Daoy (cell line): ENCODE data around the gene GOLIM4. TPM values are rescaled to one million over a fixed set of nuclear protein-coding genes. Genes with fewer than 3 reads are reported as not detected.
A peak's percentile ranks its signal among the peaks of the same experiment; 100 is the strongest.

Experiments used
- DNase-seq: peaks from one replicate; pipeline ENCODE4 v3.0.0-alpha.2; 2015; ENCODE audit warnings: low read depth
- total RNA-seq: library from RNA; depleted of rRNA; stranded (reverse); fragments of >200 nt; shearing (Covaris generic); gene quantifications from 2 replicates; pipeline ENCODE4 v1.2.3, GENCODE V29; 2014

The GOLIM4 gene
- total RNA-seq, 1 experiment from 2014 or later, result 40.1 TPM

DNA sequence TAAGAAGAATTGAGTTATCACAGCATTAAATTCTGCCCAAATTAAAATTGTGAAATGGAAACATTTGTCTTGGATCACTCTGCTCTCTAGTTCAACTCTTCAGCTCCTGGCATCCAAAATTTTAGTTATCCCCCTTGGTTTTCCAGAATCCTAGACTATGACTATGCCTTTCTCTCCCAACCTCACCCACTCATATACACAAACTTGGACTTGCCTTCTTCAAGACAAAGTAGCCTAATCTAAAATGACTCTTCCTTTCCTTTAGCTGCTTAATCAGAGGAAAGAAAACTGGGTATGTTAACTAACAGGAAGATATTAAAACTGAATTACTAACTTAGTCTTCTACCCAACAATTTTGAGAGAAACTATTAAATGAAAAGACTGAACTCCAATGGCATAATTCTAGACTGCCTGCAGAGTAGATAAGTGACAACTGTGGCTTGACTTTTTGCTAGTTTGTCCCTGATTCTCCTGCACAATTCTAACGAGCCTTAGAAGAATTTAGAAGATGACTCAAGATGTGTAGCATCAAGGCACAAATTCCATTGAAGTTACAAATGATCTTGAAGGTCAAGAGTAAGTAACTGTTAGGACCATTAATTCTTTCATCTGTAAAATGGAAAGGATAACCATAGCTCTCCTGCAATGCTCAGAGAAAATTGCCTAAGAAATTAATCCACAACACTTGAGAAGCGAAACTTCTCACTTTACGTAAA, 5.2 kb upstream of the GOLIM4 start:
- DNase-seq, result no peak

GRCh38 chr3:168097381-168097780, 1.7 kb upstream of the GOLIM4 start:
- no peak for DNase-seq

- peak; percentile 92 for DNase-seq
Measured at GRCh38 chr3:168096210-168096652, 507 bp upstream of the GOLIM4 start.

DNA sequence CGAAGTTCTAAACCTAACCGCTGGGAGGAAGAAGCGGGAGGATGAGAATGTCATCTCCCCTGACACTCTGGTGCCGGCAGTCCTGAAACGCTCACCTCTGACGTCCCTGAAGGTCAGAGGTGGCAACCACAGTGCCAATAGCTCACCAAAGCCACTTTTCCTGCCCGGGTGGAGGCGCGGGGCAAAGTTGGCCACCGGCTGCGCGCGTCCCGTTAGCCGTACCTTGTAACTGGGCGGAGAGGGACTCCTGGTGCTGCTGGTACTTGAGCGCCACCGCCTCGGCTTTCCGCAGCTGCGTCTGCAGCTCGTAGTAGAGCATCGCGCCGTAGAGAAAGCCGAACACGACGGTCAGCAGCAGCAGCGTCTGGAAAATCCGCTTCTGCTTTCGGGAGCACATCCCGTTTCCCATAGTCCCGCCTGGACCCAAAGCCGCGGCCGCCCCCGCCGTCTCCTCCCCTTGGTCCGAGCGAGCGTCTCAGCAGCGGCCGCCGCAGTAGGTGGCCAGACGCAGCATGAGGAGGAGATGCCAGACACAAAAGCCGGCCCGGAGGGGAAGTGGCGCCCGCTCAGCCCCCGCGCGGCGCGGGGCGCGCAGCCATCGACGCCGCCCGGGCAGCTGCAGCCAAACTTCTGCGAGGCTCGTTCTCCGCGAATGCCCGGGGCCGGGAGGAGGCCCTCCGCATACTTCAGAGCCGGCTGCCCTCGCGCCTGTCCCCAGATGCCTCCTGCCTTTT, 680 bp downstream of the GOLIM4 start:
- peak; percentile 80 for DNase-seq

DNA sequence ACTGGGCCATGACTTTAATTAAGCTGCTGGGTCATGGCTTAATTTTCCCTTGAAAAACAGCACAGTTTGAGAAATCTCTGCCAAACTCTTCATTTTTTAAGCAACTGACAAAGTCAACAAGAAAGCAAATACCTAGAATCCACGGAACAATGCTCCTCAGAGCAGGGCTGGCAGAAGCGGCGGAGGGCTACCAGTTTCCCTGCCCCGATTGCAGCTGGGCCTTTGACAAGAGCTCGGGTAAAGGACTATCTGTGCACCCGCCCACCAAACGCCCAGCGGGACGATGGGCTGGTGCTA, 1.2 kb downstream of the GOLIM4 start:
- no peak for DNase-seq

DNA sequence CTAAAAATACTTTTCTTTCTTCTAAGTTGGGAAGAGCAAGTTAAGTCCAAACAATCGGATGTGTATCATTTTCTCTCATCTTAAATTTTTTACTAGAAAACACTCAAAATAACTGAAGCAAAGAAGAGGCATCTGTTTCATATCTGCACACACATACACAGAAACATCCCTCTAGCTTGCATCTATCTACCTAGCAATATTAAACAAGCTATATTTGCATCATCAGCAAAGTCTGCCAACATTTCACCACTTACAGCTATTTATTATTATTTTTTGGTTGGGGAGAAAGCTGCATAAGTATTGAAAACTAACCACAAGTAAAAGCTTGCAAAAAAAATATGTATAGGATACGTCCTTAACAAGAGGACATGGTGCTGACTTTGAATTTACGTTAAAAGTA, 1.9 kb downstream of the GOLIM4 start:
- DNase-seq, result no peak

- no peak for DNase-seq
Measured at GRCh38 chr3:168093229-168093628, 2.5 kb downstream of the GOLIM4 start.

DNA sequence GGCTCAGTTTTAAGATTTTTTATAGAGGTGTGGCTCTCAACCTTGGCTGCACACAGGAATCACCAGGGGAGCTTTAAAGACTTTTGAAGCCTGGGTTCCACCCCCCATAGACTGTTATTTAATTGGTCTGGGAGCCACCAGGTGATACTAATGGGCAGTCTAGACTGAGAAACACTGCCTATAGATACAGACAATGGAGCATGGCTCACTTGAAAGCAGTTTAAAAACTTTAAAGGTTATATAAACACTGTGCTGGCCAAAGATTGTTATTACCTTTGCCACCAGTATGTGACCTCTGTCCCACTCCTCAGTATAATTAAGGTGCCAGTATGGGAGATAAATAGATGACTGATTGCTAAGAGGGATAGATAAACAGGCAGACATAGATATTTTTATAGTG, 3.8 kb downstream of the GOLIM4 start:
- DNase-seq, result no peak

- no peak for DNase-seq
Measured at GRCh38 chr3:168091302-168091858, 4.3 kb downstream of the GOLIM4 start.

DNA sequence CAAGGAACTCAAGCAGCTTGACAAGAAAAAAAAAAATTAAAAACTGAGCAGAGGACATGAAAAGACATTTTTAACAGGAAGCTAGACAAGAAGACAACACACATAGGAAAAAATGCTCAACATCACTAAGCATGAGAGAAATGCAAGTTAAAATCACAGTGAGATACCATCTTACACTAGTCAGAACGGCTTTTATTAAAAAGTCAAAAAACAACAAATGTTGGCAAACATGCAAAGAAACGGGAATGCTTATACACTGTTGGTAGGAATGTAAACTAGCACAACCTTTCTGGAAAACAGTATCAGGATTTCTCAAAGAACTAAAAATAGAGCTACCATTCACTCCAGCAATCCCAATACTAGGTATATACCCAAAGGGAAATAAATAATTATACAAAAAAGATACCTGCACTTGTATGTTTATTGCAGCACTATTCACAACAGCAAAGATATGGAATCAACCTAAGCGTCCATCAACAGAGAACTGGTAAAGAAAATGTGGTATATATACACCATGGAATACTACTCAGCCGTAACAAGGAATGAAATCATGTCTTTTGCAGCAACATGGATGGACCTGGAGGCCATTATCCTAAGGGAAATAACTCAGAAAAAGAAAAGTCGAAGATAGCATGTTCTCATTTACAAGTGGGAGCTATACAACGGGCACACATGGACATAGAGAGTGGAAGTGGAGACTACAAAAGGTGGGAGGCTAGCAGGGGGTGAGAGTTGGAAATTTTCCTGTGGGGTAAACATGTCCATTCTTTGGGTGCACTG, 5.2 kb downstream of the GOLIM4 start:
- DNase-seq, result no peak

GRCh38 chr3:168089179-168089771, 6.4 kb downstream of the GOLIM4 start:
- no peak for DNase-seq

GRCh38 chr3:168088106-168088720, 7.5 kb downstream of the GOLIM4 start:
- peak; percentile 36 for DNase-seq

DNA sequence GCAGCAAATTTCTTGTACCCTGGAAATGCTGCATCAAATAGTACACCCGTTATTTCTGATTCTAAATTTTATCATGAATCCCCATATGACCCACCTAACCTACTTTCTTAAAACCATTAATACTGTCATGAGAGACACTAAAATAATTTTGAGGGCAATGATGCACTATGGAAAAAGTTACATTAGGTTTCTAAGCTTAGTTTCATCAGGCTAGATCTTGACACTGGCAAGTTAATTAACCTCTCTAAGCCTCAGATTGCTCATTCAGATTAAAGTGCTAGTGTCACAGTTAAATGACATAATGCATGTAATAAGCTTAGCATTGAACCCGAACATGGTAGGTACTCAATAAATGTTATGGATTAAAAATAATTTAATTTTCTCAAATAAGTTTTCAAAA, 8.2 kb downstream of the GOLIM4 start:
- no peak for DNase-seq

- DNase-seq, result no peak
Measured at GRCh38 chr3:168086541-168087260, 9.0 kb downstream of the GOLIM4 start.

- no peak for DNase-seq
Measured at GRCh38 chr3:168085491-168086119, 10.1 kb downstream of the GOLIM4 start.

DNA sequence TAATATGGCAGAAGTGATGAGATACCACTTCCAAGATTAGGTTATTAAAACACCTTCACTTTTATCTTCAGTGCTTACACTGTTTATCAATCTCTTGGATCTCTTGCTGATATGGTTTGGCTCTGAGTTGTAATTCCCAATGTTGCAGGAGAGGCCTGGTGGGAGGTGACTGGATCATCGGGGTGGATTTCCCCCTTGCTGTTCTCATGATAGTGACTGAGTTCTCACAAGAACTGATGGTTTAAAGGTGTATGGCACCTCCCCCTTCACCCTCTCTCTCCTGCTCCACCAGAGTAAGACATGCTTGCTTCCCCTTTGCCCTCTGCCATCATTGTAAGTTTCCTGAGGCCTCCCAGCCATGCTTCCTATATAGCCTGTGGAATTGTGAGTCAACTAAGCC, 11.8 kb downstream of the GOLIM4 start:
- DNase-seq, result no peak

GRCh38 chr3:168081856-168082255, 13.9 kb downstream of the GOLIM4 start:
- DNase-seq, result no peak

- DNase-seq, result no peak
Measured at GRCh38 chr3:168081171-168081771, 14.5 kb downstream of the GOLIM4 start.

DNA sequence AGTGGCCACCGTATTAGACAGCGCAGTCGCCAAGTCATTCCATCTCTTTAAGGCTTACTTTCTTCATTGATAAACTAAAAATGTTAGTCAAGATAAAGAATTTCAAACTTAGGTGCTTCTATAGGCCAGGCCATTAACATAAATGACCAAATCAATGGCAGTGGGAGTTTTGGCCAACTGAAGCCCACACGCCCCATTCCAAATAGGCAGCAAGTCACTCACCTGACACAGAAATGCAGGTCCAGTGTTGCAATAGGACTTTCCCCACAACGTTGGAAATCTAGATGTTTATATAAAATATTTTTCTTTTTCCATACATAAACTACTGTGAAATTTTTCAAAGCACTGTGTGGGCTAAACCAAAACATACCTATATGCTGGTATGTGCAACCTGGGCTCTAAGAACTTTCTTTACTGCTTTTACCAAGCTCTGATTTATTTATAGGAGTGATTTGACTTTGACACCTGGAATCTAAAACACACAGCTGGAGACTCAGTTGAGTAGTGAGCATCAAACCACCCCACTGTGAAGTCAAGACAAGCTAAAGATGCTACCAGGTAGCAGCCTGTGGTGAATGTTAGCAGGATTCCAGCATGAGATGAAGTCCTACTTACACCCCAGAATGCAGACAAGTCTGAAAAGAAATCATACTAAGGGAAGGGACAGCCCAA, 15.1 kb downstream of the GOLIM4 start:
- DNase-seq, result no peak
